Measurements from ENCODE around the gene SPPL2B.

SPPL2B gene

GRCh38 chr19:2380567-2380966, 52.1 kb downstream of the SPPL2B start:
- no peaks in the 10 kb centered on the region for H3K79me2 ChIP-seq (ENCODE audit: insufficient read depth, low read length)
- H3K27me3 ChIP-seq (ENCODE audit: insufficient read depth, low read length, poor library complexity, severe bottlenecking): no peaks in the 10 kb centered on the region
- no peaks in the 10 kb centered on the region for H3K9me2 ChIP-seq (replicated peaks; ENCODE audit: low read depth, low read length)
- H3F3A ChIP-seq (ENCODE audit: low read depth): no peaks in the 10 kb centered on the region
- no peak overlapping the region for H3K4me2 ChIP-seq (ENCODE audit: low read depth, low read length, poor library complexity, severe bottlenecking)
- TF ChIP-seq, protein P1, sequence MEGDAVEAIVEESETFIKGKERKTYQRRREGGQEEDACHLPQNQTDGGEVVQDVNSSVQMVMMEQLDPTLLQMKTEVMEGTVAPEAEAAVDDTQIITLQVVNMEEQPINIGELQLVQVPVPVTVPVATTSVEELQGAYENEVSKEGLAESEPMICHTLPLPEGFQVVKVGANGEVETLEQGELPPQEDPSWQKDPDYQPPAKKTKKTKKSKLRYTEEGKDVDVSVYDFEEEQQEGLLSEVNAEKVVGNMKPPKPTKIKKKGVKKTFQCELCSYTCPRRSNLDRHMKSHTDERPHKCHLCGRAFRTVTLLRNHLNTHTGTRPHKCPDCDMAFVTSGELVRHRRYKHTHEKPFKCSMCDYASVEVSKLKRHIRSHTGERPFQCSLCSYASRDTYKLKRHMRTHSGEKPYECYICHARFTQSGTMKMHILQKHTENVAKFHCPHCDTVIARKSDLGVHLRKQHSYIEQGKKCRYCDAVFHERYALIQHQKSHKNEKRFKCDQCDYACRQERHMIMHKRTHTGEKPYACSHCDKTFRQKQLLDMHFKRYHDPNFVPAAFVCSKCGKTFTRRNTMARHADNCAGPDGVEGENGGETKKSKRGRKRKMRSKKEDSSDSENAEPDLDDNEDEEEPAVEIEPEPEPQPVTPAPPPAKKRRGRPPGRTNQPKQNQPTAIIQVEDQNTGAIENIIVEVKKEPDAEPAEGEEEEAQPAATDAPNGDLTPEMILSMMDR (conservative IDR thresholded peaks at IDR 0.05; ENCODE audit: low read length): no peak
- no peak for TF ChIP-seq EZH2phosphoT487 (IDR thresholded peaks at IDR 0.05; ENCODE audit: borderline replicate concordance)
- no peak overlapping the region for H3K9ac ChIP-seq (ENCODE audit: low read depth, low read length, poor library complexity, severe bottlenecking)
- no peaks in the 10 kb centered on the region for H3K9me3 ChIP-seq (ENCODE audit: insufficient read depth, low read depth, low read length)
- no peaks in the 10 kb centered on the region for H4K20me1 ChIP-seq (ENCODE audit: insufficient read depth, low read length, poor library complexity, severe bottlenecking)
- H3K36me3 ChIP-seq (ENCODE audit: insufficient read depth, low read length): no peaks in the 10 kb centered on the region
- H2AFZ ChIP-seq (ENCODE audit: low read length): no peak overlapping the region
- no peak overlapping the region for H3K4me3 ChIP-seq (ENCODE audit: low read length, poor library complexity, severe bottlenecking)
- H3K4me1 ChIP-seq (ENCODE audit: insufficient read depth, low read length, poor library complexity, severe bottlenecking): no peaks in the 10 kb centered on the region

- H3K79me2 ChIP-seq (ENCODE audit: insufficient read depth, low read length): no peaks in the 10 kb centered on the region
- no peak for TF ChIP-seq EZH2phosphoT487 (IDR thresholded peaks at IDR 0.05; ENCODE audit: borderline replicate concordance)
- TF ChIP-seq, protein P1 (conservative IDR thresholded peaks at IDR 0.05; ENCODE audit: low read length): no peak
- no peak overlapping the region for H3K4me3 ChIP-seq (ENCODE audit: low read length, poor library complexity, severe bottlenecking)
- H3F3A ChIP-seq (ENCODE audit: low read depth): no peaks in the 10 kb centered on the region
- no peaks in the 10 kb centered on the region for H4K20me1 ChIP-seq (ENCODE audit: insufficient read depth, low read length, poor library complexity, severe bottlenecking)
- no peak overlapping the region for H2AFZ ChIP-seq (ENCODE audit: low read length)
- no peaks in the 10 kb centered on the region for H3K36me3 ChIP-seq (ENCODE audit: insufficient read depth, low read length)
- no peak overlapping the region for H3K9ac ChIP-seq (ENCODE audit: low read depth, low read length, poor library complexity, severe bottlenecking)
- no peaks in the 10 kb centered on the region for H3K9me2 ChIP-seq (replicated peaks; ENCODE audit: low read depth, low read length)
- H3K4me2 ChIP-seq (ENCODE audit: low read depth, low read length, poor library complexity, severe bottlenecking): no peak overlapping the region
- H3K4me1 ChIP-seq (ENCODE audit: insufficient read depth, low read length, poor library complexity, severe bottlenecking): no peaks in the 10 kb centered on the region
- H3K27me3 ChIP-seq (ENCODE audit: insufficient read depth, low read length, poor library complexity, severe bottlenecking): no peaks in the 10 kb centered on the region
- H3K9me3 ChIP-seq (ENCODE audit: insufficient read depth, low read depth, low read length): no peaks in the 10 kb centered on the region
Observed at GRCh38 chr19:2381148-2381820, 52.8 kb downstream of the SPPL2B start.

DNA sequence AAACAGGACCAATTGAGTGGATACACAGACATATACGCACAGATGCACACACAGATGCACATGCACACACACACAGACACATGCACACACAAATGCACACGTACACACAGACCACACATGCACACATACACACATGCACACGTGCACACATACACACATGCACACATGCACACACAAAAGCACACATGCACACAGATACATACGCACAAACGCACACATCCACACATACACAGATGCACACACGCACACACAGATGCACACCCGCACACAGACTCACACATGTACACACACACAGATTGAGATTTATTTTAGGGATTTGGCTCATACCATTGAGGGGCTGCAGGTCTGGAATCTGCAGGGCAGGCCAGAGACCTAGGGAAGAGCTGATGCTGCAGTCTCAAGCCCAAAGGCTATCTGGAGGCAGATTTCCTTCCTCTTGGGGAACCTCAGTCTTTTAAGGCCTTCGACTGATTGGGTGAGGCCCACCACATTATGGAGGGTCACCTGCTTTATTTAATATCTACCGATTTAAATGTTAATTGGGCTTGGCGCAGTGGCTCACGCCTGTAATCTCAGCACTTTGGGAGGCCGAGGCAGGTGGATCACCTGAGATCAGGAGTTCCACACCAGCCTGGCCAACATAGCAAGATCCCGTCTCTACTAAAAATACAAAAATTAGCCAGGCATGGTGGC, 54.2 kb downstream of the SPPL2B start:
- no peaks in the 10 kb centered on the region for H3K27me3 ChIP-seq (ENCODE audit: insufficient read depth, low read length, poor library complexity, severe bottlenecking)
- H3K4me1 ChIP-seq (ENCODE audit: insufficient read depth, low read length, poor library complexity, severe bottlenecking): no peaks in the 10 kb centered on the region
- H4K20me1 ChIP-seq (ENCODE audit: insufficient read depth, low read length, poor library complexity, severe bottlenecking): no peaks in the 10 kb centered on the region
- no peak overlapping the region for H3K4me2 ChIP-seq (ENCODE audit: low read depth, low read length, poor library complexity, severe bottlenecking)
- H3K9me3 ChIP-seq (ENCODE audit: insufficient read depth, low read depth, low read length): no peaks in the 10 kb centered on the region
- no peaks in the 10 kb centered on the region for H3K36me3 ChIP-seq (ENCODE audit: insufficient read depth, low read length)
- no peaks in the 10 kb centered on the region for H3K9me2 ChIP-seq (replicated peaks; ENCODE audit: low read depth, low read length)
- H3K9ac ChIP-seq (ENCODE audit: low read depth, low read length, poor library complexity, severe bottlenecking): no peak overlapping the region
- H3K79me2 ChIP-seq (ENCODE audit: insufficient read depth, low read length): no peaks in the 10 kb centered on the region
- H2AFZ ChIP-seq (ENCODE audit: low read length): no peak overlapping the region
- H3K4me3 ChIP-seq (ENCODE audit: low read length, poor library complexity, severe bottlenecking): no peak overlapping the region
- no peak for TF ChIP-seq EZH2phosphoT487 (IDR thresholded peaks at IDR 0.05; ENCODE audit: borderline replicate concordance)
- TF ChIP-seq, protein P1 (conservative IDR thresholded peaks at IDR 0.05; ENCODE audit: low read length): no peak
- no peaks in the 10 kb centered on the region for H3F3A ChIP-seq (ENCODE audit: low read depth)
